Activated CD8-positive, alpha-beta memory T cell treated with anti-CD3 and anti-CD28 coated beads for 24 hours (primary cell): ENCODE measurements around the gene METRNL.

ENCODE experiments used
- DNase-seq: peaks from one replicate; pipeline ENCODE4 v3.0.0-alpha.2; 2020

METRNL gene

DNA sequence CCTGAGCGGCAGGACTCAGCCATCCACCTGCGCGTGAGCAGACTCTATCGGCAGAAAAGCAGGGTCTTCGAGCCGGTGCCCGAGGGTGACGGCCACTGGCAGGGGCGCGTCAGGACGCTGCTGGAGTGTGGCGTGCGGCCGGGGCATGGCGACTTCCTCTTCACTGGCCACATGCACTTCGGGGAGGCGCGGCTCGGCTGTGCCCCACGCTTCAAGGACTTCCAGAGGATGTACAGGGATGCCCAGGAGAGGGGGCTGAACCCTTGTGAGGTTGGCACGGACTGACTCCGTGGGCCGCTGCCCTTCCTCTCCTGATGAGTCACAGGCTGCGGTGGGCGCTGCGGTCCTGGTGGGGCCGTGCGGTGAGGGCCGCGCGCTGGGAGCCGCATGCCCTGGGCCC, 14.9 kb downstream of the METRNL start:
- DNase-seq: no peak

DNA sequence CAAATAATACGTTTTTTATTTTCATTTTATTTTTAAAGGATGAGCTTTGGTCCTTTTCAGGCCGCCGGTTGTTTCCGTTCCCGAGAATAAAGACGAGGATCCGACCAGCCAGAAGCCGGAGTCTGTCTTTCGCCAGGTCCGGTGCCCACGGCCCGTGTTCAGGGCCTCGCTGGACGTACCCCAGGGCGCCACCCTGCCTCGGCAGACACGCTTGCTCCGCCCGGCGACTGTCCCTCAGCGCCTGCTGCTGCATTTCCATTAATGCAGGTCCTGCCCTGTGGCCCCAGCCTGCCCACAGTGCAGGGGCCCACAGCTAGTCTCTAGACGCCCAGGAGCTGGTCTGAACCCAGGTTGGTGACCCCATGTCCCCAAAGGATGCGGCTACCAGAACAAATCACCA, 15.6 kb downstream of the METRNL start:
- no peak for DNase-seq

DNA sequence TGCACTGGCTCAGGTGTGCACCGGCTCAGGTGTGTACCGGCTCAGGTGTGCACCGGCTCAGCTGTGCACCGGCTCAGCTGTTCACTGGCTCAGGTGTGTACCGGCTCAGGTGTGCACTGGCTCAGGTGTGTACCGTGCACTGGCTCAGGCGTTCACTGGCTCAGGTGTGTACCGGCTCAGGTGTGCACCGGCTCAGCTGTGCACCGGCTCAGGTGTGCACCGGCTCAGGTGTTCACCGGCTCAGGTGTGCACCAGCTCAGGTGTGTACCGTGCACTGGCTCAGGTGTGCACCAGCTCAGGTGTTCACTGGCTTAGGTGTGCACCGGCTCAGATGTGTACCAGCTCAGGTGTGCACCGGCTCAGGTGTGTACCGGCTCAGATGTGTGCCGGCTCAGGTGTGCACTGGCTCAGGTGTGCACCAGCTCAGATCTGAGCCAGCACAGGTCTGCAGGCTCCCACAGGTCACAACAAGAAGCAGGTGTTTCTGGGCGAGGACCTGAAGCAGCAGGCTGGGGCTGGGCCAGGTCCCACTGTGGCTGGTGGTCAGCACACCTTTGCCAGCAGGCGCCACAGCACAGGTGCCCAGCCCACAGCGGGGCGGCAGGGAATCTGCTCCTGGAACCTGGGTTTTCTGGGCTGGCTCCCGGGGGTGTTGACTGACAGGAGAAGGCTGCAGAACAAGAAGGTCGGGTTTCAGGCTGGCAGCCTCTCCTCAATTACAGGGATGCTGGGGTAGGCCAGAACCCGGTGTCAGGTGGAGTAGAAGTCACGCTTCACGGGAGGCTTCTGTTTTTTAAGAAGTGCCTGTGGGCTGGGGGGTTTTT, 17.2 kb downstream of the METRNL start:
- no peak for DNase-seq

GRCh38 chr17:83097831-83098230, 18.4 kb downstream of the METRNL start:
- DNase-seq: no peak

DNA sequence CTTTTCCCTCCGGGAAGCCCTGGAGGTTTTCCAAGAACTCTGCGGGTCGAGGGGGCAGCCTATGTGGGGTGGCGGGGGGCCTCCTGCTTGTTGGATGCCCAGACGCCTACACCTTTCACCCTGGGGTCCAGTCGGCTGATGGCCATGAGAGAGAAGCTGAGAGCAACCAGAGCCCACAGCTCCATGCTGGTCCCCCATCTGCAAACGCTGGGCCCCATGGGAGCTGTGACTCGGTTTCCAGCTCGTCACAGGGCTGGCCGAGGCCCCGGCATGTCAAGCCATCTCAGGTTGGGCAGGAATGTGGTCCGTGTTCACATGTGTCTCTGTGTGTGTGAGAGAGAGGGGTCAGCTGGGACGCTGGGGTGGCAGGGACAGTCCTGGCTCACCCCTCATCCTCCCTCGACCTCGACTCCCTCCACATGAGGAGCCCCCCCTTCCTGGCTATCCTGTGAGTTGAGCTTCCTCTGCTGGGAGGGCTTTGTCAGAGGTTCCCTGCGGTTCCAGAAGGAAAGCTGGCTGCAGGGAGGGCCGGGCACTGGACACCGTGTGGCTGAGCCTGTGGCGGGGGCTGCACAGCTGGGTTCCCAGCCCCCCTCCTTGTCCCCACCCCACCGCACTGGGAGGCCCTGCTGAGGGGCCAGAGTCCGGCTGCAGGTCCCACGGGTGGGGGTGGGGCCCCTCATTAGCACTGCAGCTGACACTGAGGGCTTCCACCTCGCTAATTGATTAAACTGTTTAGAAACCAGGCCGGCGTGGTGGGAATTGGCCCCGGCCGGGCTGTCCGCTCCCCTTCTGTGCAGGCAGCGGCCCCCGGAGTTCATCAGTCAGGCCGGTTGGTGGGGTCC, 19.1 kb downstream of the METRNL start:
- no peak for DNase-seq

- no peak for DNase-seq
Observed at GRCh38 chr17:83099086-83099555, 19.7 kb downstream of the METRNL start.

- no peak for DNase-seq
Observed at GRCh38 chr17:83099570-83100181, 20.3 kb downstream of the METRNL start.

DNA sequence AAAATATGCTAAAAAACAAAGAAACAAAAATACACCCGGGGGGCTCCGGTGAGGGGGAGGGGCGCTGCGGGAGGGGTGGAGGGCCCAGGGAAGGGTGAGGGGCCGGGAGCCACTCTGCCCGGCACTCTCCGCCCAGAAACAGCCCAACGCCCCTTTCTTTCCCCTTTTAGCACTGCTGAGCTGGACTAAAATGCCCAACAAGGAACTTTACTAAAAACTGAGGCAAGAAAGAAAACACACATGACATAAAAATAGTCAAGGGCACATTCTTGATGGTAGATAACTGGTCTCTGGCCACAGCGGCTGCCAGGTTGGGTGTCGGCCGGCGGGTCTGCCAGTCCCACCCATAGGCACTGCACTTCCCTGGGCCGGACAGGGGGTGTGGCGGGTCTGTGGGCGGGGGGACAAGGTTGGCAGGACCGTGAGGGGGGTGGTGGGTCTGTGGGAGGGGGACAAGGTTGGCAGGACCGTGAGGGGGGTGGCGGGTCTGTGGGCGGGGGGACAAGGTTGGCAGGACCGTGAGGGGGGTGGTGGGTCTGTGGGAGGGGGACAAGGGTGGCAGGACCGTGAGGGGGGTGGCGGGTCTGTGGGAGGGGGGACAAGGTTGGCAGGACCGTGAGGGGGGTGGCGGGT, 20.9 kb downstream of the METRNL start:
- no peak for DNase-seq

GRCh38 chr17:83100853-83101391, 21.5 kb downstream of the METRNL start:
- DNase-seq: no peak

DNA sequence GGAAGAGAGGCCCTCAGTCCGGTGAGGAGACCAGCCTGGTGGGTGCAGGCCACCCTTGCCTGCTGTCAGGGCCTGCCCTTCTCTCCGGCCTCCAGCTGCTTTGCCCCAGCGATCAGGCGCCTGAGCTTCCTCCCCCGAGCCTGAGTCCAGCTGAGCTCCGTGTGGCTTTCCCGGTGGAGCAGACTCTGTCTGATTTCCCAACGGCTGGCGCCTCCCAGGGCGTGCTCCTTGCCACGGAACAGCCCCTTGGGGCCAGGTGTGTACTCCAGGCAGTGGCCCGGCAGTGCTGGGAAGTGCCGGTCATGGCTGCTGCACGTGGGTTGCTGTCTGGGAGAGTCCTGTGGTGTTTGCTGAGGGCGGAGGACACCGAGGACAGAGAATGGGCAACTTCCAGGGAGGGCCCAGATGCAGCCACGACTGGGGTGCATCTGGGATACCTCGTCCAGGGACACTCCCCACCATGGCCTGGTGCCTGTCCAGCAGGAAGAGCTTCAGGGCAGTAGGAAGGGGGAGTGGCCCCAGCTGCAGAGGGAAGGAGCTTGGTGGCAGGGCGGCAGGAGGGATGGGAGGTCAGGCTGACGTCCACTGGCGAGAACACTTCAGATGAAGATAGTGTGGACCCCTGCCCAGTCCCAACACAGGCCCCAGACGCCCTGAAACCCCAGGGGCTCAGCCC, 22.5 kb downstream of the METRNL start:
- DNase-seq: no peak

- no peak for DNase-seq
Observed at GRCh38 chr17:83103200-83103942, 24.0 kb downstream of the METRNL start.

GRCh38 chr17:83103943-83104311, 24.5 kb downstream of the METRNL start:
- no peak for DNase-seq

GRCh38 chr17:83104577-83105505, 25.4 kb downstream of the METRNL start:
- no peak for DNase-seq

GRCh38 chr17:83105512-83105911, 26.1 kb downstream of the METRNL start:
- no peak for DNase-seq

DNA sequence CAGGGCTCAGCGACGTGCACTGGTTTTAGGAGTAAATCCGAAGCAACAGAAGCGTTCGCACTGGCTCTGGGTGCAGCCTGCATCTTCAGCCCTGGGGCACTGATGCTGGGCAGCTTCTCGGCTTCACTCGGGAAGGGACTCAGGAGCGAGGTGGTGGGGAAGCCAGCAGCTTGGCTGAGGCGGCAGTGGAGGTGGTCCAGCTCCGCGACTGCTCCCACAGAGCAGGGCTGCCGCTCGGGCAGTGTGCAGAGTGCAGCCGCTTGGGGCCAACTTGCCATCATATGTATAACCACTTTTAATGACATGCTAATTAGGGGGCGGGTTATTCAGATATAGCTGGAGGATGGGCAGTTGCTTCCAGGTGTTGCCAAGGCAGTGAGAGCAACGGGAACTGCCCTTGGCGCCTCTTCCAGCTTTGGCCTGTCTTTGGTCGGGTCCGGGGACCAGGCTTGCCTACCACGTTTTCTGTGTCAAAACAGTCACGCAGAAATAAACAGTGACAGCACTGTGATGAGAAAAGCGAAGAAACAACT, 26.7 kb downstream of the METRNL start:
- DNase-seq: no peak

DNA sequence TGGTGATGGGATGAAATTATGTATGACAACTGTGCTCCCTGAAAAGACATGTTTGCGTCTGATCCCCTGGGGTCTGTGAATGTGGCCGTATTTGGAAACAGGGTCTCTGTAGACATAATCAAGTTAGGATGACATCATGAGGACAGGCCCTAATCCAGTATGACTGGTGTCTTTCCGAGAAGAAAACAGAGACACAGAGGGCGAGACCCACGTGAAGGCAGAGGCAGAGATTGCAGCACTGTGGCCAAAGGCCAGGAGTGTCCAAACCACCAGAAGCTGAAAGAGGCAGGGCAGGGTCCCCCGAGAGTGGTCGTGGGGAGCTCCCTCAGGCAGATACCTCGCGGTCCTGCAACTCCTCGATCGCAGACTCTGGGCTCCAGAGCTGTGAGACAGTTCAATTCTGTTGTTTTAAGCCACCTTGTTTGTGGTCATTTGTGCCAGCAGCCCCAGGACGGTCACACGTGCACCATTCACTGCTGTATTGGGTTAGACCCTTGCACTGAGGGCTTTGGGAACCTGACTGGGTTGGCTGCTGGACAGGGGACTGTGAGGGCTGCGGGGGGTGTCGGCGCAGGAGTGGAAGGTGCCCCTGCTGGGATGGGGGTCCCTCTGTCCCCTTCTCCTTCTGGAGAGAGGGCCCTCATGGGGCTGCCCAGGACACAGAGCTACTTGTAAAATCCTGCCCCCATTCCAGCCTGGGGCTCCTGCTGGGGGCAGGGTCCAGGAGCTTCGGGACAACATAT, 27.7 kb downstream of the METRNL start:
- DNase-seq: no peak

GRCh38 chr17:83107656-83108048, 28.2 kb downstream of the METRNL start:
- no peak for DNase-seq

- no peak for DNase-seq
Observed at GRCh38 chr17:83108709-83109108, 29.3 kb downstream of the METRNL start.

- no peak for DNase-seq
Observed at GRCh38 chr17:83109386-83109785, 30.0 kb downstream of the METRNL start.
